HG02943 (cell line): ENCODE data around the gene MACC1.

Experiments used
- ATAC-seq: cut with Tn5 transposase; IDR thresholded peaks from one replicate; pipeline ENCODE4 v1.9.1; 2021; ENCODE audit warnings: mild to moderate bottlenecking, low read depth, moderate library complexity; ENCODE audit not compliant: unreplicated experiment

The MACC1 gene

DNA sequence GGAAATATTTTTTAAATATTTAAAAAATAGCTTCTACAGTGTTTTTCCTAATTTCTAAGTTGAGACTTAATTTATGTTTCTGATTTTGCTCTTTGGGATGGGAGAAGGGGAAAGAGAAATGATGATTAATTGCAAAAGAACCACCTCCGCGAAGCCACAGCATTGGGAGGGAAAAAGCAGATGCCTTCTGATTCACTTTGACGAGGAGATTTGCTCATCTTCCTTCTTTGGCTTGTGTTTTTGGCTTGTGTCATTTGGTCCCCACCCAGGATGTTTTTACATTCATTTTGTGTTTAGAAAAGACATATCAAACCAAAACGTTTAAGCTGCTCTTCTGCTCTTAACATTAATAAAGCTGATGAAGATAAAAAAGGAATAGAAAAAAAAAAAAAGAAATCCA, 121.7 kb downstream of the MACC1 start:
- ATAC-seq = no peak

- ATAC-seq = no peak
These were observed 127.8 kb downstream of the MACC1 start for GRCh38 chr7:20089431-20089830.

GRCh38 chr7:20085086-20085485, 132.1 kb downstream of the MACC1 start:
- ATAC-seq = no peak
